ENCODE data around the gene KRTAP9-4.
"Not testable (repeated sequence)": the region's sequence is repeated elsewhere in the genome, so short reads cannot be mapped to it uniquely, and the experiment has no call there.

Gene KRTAP9-4

DNA sequence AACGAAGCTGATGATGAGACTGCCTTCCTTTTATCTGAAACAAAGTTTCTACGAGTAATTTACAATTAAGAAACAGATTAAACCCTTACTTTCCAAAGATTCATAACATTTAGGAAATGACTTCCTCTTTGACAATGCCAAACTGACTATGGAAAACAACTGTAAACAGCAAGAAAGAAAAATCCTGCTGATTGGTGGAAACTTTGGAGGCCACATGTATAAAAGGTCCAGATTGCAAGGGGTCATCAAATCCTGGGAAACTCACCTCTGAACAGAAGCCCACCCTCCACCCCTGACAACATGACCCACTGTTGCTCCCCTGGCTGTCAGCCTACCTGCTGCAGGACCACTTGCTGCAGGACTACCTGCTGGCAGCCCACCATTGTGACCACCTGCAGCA, 15.6 kb downstream of the KRTAP9-4 start, which contains the start of gene KRTAP9-6:
Gene KRTAP9-6, plus strand, starts transcription at position 301 of the 400 bp plus-strand sequence. Its CDS starts 0 bp downstream, at position 301.
- no peak for DNase-seq

- DNase-seq: no peak
These were observed 18.2 kb downstream of the KRTAP9-4 start for GRCh38 chr17:41267711-41268110.

GRCh38 chr17:41271323-41271722, 21.8 kb downstream of the KRTAP9-4 start:
- not testable (repeated sequence) for DNase-seq

GRCh38 chr17:41271858-41272257, 22.4 kb downstream of the KRTAP9-4 start:
- no peak for DNase-seq

DNA sequence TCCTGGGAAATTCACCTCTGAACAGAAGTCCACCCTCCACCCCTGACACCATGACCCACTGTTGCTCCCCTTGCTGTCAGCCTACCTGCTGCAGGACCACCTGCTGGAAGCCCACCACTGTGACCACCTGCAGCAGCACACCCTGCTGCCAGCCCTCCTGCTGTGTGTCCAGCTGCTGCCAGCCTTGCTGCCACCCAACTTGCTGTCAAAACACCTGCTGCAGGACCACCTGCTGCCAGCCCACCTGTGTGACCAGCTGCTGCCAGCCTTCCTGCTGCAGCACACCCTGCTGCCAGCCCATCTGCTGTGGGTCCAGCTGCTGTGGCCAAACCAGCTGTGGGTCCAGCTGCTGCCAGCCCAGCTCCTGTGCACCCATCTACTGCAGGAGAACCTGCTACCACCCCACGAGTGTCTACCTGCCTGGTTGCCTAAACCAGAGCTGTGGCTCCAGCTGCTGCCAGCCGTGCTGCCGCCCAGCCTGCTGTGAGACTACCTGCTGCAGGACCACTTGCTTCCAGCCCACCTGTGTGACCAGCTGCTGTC, 26.2 kb downstream of the KRTAP9-4 start, which contains the start of gene KRTAP9-7:
Gene KRTAP9-7, plus strand, starts transcription at position 51 of the 543 bp plus-strand sequence. Its CDS starts 0 bp downstream, at position 51.
- not testable (repeated sequence) for DNase-seq

- no peak for DNase-seq
These were observed 28.9 kb downstream of the KRTAP9-4 start for GRCh38 chr17:41278176-41278955.

DNA sequence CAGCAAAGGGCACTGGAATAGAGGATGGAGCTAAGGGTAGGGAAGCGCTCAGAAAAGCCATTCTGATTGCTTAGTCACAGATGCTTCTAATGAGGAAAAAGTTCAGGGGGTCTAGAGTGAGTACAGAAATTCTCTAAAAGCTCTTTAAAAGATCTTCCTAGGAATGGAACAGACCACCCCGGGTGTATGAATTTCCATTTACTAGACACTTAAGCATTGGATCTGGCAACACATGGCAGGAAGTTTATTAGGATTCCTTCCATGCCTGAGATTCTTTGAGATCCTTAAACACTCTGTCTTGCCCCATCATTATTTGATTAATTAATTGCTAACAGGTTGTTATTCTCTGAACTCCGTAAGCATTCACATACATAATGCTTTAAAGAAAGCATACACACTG, 34.6 kb downstream of the KRTAP9-4 start:
- DNase-seq: no peak

GRCh38 chr17:41284546-41284945, 35.1 kb downstream of the KRTAP9-4 start:
- no peak for DNase-seq

GRCh38 chr17:41287050-41287449, 37.6 kb downstream of the KRTAP9-4 start:
- no peak for DNase-seq

DNA sequence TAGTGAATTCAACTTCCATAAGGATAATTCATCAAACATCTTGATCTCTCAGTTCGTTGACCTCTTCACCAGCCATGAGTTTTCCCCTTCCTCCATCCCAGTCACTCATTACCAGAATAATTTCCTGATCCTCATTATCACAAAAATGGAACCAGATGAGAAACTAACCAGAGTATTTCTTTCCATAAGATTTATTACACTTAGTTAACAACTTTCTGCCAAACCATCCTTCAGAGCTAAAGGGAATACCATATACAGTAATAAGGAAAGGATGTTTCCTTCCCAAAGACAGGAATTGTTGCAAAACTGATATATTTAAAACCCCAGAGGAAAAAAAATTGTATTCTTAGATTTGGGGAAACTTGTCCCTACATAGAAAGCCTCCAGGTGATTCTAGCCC, 44.5 kb downstream of the KRTAP9-4 start:
- DNase-seq: no peak

GRCh38 chr17:41296846-41297245, 47.4 kb downstream of the KRTAP9-4 start:
- DNase-seq: no peak

- no peak for DNase-seq
These were observed 49.1 kb downstream of the KRTAP9-4 start for GRCh38 chr17:41298458-41299135.

All from DMS79 (cell line).